Sciatic nerve (tissue), 2 donors: ENCODE data around the gene ZNF362. TPM values are rescaled to one million over a fixed set of nuclear protein-coding genes. Genes with fewer than 3 reads are reported as not detected.
"Not testable (repeated sequence)": the region's sequence is repeated elsewhere in the genome, so short reads cannot be mapped to it uniquely, and the experiment has no call there.

Source experiments
- ATAC-seq: fragments of 200-7000 bp; cut with Tn5 transposase; one replicate; pipeline ENCODE4 v1.9.1; 2020; ENCODE audit warnings: mild to moderate bottlenecking, moderate library complexity
- DNase-seq: peaks from one replicate; pipeline ENCODE4 v3.0.0-alpha.2; 2020; ENCODE audit warnings: low spot score
- intact Hi-C: fragments of 100-400 bp; cut with DNase I; formaldehyde crosslinking; loops from one replicate; pipeline ENCODE4 v1.14.2; 2022
- total RNA-seq: library from RNA; stranded (reverse); fragmentation: NEBNext Ultra II Directional; extraction: Animal tissue kit (Norgen Biotek cat#: 25700); gene quantifications from one replicate; pipeline ENCODE4 v1.2.1, GENCODE V29; 2021
- donor health status: DM: no; HTN: no; CAD: no.
- donor health status: DM: no; HTN: no; CAD: no.

The ZNF362 gene, protein sequence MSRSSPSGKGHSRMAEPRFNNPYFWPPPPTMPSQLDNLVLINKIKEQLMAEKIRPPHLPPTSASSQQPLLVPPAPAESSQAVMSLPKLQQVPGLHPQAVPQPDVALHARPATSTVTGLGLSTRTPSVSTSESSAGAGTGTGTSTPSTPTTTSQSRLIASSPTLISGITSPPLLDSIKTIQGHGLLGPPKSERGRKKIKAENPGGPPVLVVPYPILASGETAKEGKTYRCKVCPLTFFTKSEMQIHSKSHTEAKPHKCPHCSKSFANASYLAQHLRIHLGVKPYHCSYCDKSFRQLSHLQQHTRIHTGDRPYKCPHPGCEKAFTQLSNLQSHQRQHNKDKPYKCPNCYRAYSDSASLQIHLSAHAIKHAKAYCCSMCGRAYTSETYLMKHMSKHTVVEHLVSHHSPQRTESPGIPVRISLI
- total RNA-seq = 40.0 TPM

DNA sequence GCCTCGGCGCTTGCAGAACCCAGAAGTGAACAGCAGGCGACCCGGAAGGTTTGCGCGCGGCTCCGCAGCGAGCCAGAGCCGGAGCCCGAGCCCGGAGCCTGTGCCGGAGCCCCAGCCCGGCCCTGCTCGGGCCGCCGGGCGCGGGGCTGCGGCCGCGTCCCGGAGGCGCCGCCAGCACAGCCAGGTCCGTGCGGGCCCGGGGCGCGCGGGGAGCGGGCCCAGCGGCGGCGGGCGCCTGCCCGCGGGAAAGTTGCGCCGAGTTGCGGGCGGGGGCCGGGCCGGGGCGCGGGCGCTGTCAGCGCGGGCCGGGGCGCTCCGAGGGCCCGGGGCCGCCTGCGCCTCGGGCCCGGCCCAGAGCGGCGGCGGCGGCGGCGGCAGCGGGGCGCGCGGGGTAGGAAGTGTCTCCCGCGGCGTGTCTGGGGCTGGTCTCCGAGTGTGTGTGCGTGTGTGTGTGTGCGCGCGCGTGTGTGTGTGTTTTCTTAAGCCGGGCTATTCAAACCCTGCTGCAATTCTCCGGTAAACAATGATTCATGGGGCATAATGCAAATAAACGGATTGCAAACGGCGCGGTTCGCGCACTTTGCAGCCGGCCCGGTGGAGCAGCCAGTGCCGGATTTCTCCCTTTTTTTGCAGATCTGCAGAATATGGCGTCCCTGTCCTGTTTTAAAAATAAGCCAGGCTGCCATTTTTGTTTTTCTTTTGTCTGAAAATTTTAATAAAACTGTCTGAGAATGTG lies at the start of gene ZNF362:
ZNF362 (plus strand) TSS at position 22 of the 736 bp plus-strand sequence. CDS start 14,083 bp downstream, outside the sequence.
- intact Hi-C loops = no loop called here
- peak; percentile 51 for ATAC-seq
- DNase-seq = peak; percentile 79

DNA sequence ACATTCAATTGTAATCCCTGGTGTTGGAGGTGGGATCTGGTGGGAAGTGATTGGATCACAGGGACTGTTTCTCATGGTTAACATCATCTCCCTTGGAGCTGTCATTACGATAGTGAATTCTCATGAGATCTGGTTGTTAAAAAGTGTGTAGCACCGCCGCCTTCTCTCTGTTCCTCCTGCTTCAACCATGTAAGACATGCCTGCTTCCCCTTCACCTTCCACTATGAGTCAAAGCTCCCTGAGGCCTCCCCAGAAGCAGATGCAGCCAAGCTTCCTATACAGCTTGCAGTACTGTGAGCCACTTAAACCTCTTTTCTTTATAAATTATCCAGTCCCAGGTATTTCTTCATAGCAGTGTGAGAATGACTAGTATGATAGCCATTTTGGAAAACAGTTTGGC lies 44.3 kb upstream of the ZNF362 start:
- ATAC-seq = no peak
- DNase-seq = no peak
- intact Hi-C loops = no loop called here

DNA sequence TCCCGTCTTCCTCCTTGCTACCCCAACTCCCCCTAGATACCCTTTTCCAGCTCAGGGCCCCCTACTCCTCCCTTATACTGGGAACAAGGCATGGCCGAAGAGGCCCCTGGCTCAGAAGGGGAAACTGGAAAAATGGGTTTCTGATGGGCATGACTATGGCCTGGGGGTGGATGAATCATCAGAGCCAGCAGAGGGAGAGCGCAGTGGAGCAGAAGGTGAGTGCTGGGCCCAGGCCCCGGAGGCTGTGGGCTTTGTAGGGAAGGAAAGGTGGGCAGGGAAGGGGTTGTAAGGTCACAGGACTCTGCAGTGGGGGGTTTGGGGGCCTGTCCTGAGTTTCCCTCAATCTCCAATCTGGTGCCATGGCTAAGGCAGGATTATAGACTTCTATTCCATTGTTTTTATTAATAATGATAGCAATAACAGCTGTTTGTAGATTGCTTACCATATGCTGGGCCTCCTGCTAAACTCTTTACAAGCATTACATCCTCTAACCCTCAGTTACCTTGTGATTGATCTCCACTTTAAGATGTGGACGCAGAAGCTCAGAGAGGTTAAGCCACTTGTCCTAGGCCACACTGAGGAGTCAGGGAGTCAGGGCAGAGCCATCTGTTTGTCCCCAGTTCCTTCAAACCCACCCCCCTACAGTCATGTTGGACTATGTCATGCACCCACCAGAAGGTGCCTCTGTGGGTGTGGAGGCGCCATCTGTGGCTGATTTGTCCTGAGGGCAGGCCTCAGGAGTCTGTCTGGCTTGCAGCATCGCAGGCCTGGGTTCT lies 36.2 kb upstream of the ZNF362 start:
- ATAC-seq (no peak), DNase-seq (no peak)
- intact Hi-C loops = no loop called here

DNA sequence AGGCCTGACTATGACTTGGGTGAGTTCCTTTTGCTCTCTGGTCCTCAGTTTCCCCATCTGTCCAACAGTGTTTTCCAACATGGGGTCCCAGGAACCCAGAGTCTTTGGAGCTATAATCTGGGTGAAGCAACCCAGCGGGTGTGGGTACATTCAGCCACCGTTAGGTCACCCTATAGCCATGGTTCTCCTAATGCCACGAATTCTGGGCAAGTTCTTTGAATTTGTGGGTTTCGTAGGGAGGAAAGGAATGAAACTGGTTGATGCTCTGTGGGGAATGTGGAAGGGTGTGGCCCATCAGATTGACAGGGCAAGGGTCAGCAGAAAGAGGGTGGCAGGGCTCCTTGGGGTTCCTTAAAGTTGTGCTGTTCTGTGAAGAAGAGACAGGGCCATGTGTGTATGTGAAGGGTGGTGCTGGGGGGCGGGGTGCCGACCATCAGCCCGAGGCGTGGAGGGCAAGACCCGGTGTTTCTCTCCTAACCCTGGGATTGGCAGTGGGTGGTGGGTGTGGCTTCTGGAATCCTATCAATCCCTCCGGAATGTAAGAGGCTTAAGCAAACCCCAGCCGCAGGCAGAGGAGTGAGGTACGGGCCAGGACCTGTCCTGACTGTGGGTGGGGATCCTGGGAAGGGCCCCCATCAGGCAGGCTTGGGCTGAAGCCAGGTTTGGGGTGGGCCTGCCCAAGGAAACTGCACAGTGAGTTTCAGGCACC lies 35.5 kb upstream of the ZNF362 start:
- intact Hi-C loops = no loop called here
- ATAC-seq (peak; percentile 89), DNase-seq (peak; percentile 65)

DNA sequence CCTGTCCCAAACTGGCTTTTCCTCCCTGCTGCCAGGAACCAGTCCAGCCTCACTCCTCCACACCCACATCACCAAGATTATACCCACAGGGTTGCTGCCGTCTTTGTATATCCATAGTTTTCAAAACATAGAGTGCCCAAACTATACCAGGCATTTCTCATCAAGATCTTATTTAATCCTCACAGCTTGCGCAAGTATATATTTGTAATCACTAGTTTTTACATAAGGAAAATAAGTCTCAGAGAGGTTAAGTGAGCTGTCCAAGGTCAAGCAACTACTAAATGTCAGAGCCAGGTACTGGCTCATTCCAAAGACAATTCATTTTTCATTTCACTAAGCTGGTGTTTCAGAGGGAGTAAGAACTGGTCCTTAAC lies 34.9 kb upstream of the ZNF362 start:
- DNase-seq (no peak), ATAC-seq (peak; percentile 22)
- intact Hi-C loops = no loop called here

DNA sequence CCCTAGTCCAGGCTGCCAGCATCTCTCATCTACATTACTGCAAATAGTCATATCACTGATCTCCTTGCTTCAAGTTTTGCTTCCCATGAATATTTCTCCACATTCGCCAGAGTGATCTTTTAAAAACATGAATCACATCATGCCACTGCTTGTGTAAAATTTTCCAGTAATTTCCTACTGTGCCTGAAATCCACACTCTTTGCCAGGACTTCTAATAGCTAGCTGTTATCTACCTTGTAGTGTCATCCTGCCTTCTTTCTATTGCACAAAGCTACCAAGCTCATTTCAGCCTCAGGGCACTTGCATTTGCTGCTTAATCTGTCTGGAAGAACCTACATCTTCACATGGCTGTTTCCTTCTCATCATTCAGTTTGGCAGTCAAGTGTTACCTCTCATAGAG lies 33.9 kb upstream of the ZNF362 start:
- DNase-seq (no peak), ATAC-seq (no peak)
- intact Hi-C loops = no loop called here

DNA sequence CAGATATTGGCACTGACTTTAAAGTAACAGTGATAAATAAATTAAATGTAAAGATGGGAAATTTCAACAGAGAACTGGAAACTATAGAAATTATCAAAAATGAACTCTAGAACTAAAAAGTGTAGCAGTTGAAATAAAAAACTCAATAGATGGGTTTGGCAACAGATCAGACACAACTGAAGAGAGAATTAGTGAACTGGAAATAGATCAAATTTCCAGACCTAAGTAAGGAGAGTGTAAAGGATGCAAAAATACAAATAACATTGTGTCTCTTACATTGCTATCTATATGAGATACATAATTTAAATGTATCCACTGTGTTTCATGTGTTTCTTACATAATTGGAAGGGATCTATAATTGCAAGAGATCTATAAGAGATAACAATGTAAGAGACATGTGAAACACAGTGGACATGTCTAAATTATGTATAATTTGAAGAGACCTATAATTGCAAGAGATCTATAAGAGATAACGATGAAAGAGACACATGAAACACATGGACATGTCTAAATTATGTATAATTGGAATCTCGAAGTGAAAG lies 32.1 kb upstream of the ZNF362 start:
- ATAC-seq (no peak), DNase-seq (no peak)
- intact Hi-C loops = no loop called here

DNA sequence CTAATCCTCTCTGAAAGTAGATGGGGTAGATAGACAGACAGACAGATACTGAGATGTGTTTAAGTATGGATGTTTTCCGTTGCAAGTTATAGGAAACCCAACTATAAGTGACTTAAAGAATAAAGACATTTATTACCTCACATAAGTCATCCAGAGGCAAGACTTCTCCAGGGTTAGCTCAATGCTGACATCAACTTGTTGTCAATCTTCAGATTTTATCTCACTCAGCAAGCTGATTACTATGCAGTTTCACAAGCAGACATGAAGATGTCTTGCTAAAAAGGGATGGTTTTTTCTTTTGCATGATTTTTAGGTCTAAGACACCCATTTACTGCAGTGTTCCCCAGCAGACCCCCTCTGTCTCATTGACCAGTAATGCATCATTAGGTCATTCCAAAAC lies 30.7 kb upstream of the ZNF362 start:
- ATAC-seq = no peak
- intact Hi-C loops = no loop called here
- no peak for DNase-seq

DNA sequence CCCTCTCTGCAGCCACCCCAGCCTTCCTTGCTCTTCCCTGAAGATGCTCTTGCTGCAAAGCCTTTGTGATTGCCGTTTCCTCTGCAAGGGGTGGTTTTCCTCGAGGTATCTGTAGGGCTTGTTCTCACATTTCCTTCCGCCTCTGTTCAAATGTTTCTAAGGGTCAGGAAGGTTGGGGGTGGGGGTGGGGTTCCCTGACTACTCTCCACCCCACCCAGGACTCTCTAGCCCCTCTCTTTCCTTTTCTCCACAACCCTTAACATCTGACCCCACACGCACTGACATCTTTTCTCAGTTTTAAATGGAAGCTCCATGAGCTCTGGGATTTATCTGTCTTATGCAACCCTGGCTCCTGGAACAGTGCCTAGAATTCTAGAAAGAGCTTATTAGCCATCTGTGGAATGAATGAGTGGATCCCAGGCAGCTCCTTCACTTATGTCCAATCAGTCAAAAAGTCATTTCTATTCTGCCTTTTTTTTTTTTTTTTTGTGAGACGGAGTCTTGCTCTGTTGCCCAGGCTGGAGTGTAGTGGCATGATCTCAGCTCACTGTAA lies 27.3 kb upstream of the ZNF362 start:
- DNase-seq (peak; percentile 65), ATAC-seq (peak; percentile 96)
- intact Hi-C loops = no loop called here

DNA sequence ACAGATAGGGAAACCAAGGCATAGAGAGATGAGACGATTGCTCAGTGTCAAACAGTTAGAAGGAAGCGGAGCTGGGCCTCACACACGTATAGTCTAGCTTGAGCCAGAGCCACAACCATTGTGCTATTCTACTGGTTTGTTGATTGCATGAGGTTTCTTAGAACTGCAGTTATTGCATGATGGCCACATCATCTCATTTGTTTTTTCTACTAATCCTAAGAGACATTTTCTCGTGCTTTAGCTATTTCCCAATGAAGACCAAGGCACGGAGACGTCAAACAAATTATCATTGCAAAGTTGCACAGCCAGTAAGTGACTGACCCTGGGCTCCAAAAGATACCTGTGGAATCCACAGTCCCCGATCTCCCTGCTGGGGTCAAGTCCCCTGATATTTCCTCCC lies 25.1 kb upstream of the ZNF362 start:
- ATAC-seq (no peak), DNase-seq (no peak)
- intact Hi-C loops = no loop called here

DNA sequence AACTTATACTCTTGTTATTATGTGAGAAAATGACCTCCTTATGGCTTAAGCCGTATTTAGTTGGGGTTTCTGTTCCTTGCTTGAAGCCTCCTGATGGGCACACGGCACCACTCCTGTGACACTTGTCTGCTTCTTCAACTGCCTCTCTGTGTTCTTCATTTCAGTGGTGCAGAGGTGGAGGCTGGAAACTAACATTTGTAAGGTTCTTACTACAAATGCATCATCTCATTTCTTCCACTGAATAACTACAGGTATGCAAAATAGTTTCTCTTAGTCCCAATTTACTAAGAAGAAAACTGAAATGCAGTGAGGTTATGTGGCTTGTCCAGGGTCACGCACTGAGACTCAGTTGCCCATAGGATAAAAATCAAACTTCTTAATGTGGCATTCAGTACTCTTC lies 23.6 kb upstream of the ZNF362 start:
- DNase-seq (no peak), ATAC-seq (no peak)
- intact Hi-C loops = no loop called here

DNA sequence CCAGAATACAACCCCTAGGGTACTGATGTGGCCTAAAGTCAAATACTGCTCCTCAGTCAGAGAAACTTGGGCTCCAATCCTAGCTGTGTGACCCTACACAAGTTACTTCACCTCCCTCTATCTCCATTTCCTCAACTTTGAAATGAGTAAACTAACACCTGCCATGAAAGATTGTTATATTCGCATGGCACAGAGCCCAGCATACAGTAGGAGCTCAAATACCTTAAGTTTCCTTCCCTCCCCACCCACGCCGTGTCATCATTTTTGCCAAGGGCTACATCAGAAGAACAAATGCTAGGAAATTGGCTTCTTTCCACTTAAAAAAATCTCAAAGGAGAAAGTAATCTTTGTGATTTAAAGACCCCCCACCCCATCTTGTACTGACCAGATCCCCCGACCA lies 22.2 kb upstream of the ZNF362 start:
- DNase-seq (no peak), ATAC-seq (no peak)
- intact Hi-C loops = no loop called here

DNA sequence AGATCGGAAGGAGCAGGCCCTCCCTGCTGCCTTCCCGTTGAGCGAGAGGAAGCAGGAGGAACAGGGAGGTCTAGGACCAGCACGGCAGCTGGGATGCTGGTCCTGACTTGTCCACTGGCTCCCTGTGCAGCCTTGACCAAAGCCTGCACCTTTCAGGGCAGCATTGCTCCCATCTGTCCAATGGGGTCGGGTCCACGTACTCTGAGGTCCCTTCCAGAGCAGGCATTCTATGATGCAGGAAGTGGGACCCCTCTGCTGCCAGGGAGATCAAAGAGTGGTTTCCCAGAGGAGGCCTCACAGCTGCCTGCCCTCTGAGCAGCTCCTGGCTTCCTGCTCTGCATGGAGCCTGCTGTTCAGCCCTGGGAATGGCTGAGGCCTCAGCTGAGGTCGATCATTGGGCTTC lies 21.7 kb upstream of the ZNF362 start:
- DNase-seq = no peak
- peak; percentile 17 for ATAC-seq
- intact Hi-C loops = no loop called here

DNA sequence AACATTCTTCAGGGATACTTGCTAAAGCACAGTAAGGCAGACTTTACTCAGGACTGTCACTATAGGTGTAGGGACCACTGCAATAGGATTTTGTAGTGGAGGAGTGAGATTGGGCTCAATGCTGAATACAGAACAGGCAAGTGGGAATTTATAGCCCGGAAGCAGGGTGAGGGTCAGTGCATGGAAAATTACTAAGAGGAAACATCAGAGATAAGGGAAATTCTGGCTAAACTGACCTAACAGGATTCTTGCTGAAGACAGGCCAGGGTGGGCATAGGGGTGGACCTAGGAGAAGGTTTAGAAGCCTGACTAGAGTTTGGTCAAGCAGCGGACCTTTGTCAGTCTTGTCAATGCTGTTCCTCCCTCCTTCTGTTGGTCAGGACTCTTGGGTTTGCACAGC lies 20.8 kb upstream of the ZNF362 start:
- intact Hi-C loops = no loop called here
- no peak for DNase-seq
- no peak for ATAC-seq

DNA sequence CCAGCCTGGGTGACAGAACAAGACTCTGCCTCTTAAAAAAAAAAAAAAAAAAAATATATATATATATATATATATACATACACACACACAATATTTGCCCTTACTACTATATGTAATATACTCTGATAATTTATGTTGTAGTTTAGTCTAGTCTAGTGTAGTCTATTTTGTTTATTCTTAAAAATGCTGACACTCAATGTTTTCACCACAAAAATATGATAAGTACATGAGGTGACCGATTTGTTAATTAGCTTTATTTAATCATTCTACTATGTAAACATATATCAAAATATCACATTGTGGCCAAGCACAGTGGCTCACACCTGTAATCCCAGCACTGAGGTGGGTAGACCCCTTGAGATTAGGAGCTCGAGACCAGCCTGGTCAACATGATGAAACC lies 19.8 kb upstream of the ZNF362 start:
- no peak for DNase-seq
- no peak for ATAC-seq
- intact Hi-C loops = no loop called here

DNA sequence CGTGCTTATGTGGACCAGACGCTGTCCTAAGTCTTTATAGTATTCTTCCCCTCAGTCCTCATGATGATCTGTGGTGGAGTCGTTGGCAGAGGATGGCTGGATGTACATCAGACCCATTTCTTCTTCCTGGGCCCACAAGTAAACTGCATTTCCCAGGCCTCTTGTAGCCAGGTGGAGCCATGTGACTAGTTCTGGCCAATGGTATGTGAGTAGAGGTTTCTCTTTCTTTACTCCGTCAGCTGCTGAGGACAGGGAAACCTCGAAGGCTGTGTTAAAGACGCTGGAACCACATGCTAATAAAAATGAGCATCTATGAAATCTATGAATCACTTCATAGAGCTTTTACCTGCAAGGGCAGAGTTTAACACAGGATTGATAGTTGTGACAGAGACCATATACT lies 18.7 kb upstream of the ZNF362 start:
- no peak for ATAC-seq
- intact Hi-C loops = no loop called here

DNA sequence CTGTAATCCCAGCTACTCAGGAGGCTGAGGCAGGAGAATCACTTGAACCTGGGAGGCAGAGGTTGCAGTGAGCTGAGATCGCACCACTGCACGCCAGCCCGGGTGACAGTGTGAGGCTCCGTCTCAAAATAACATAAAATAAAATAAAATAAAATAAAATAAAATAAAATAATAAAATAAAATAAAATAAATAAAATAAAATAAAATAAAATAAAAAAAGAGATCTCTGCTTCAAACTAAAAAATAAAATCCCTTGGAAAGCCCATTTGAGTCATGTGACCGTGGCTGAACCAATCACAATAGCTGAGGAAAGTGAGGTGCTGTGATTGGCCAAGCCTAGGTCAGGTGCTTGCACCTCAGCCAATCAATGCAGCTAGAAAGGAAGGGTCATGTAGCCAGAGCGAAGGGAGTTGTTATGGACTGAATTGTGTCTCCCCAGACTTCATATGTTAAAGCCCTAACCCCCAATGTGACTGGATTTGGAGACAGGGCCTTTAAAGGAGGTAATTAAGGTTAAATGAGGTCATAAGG lies 18.0 kb upstream of the ZNF362 start:
- DNase-seq, ATAC-seq, intact Hi-C loops: not testable (repeated sequence)

More for the DNA sequence above, 18.7 kb upstream of the ZNF362 start:
- no peak for DNase-seq

DNA sequence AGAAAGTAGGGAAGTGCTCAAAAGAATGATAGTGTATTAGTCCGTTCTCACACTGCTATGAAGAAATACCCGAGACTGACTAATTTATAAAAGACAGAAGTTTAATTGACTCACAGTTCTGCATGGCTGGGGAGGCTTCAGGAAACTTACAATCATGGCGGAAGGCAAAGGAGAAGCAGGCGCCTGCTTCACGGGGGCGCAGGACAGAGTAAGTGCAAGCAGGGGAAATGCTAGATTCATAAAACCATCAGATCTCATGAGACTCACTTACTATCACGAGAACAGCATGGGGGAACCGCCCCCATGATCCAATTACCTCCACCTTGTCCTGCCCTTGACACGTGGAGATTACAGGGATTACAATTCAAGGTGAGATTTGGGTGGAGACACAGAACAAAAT lies 16.9 kb upstream of the ZNF362 start:
- DNase-seq, intact Hi-C loops, ATAC-seq: not testable (repeated sequence)
